ENCODE results near the gene SOX5.

SOX5 gene

GRCh38 chr12:23662966-23663365 is 286.5 kb downstream of the SOX5 start:
- DNase-seq (ENCODE audit: low read depth), result no peak
- no peak for TF ChIP-seq CTCF (IDR thresholded peaks at IDR 0.05; ENCODE audit: low read depth, low read length)
- TF ChIP-seq POLR2A (IDR thresholded peaks at IDR 0.05; ENCODE audit: extremely low read depth, insufficient read length), result no peak
- no peak overlapping the region for H3K4me3 ChIP-seq (ENCODE audit: low read depth, low read length)

GRCh38 chr12:23659131-23659530 is 290.3 kb downstream of the SOX5 start:
- H3K4me3 ChIP-seq (ENCODE audit: low read depth, low read length), result no peak overlapping the region
- DNase-seq (ENCODE audit: low read depth), result no peak
- TF ChIP-seq CTCF (IDR thresholded peaks at IDR 0.05; ENCODE audit: low read depth, low read length) (no peak), MAX (IDR thresholded peaks at IDR 0.05; ENCODE audit: low read depth, low read length) (no peak), MYC (IDR thresholded peaks at IDR 0.05; ENCODE audit: low read depth, low read length) (no peak), POLR2A (IDR thresholded peaks at IDR 0.05; ENCODE audit: extremely low read depth, insufficient read length) (no peak)

- no peak for TF ChIP-seq CTCF (IDR thresholded peaks at IDR 0.05; ENCODE audit: low read depth, low read length)
- TF ChIP-seq MAX (IDR thresholded peaks at IDR 0.05; ENCODE audit: low read depth, low read length), result no peak
- TF ChIP-seq POLR2A (IDR thresholded peaks at IDR 0.05; ENCODE audit: extremely low read depth, insufficient read length), result no peak
- no peak for TF ChIP-seq MYC (IDR thresholded peaks at IDR 0.05; ENCODE audit: low read depth, low read length)
- DNase-seq (ENCODE audit: low read depth), result no peak
- no peak overlapping the region for H3K4me3 ChIP-seq (ENCODE audit: low read depth, low read length)
Observed at GRCh38 chr12:23657598-23657997, 291.9 kb downstream of the SOX5 start.

- DNase-seq (ENCODE audit: low read depth), result no peak
- H3K4me3 ChIP-seq (ENCODE audit: low read depth, low read length), result no peak overlapping the region
- no peak for TF ChIP-seq MAX (IDR thresholded peaks at IDR 0.05; ENCODE audit: low read depth, low read length)
- TF ChIP-seq CTCF (IDR thresholded peaks at IDR 0.05; ENCODE audit: low read depth, low read length), result no peak
- TF ChIP-seq MYC (IDR thresholded peaks at IDR 0.05; ENCODE audit: low read depth, low read length), result no peak
- no peak for TF ChIP-seq POLR2A (IDR thresholded peaks at IDR 0.05; ENCODE audit: extremely low read depth, insufficient read length)
Observed at GRCh38 chr12:23655884-23656283, 293.6 kb downstream of the SOX5 start.

- no peak overlapping the region for H3K4me3 ChIP-seq (ENCODE audit: low read depth, low read length)
- DNase-seq (ENCODE audit: low read depth), result no peak
- TF ChIP-seq MAX (IDR thresholded peaks at IDR 0.05; ENCODE audit: low read depth, low read length) (no peak), CTCF (IDR thresholded peaks at IDR 0.05; ENCODE audit: low read depth, low read length) (no peak), MYC (IDR thresholded peaks at IDR 0.05; ENCODE audit: low read depth, low read length) (no peak), POLR2A (IDR thresholded peaks at IDR 0.05; ENCODE audit: extremely low read depth, insufficient read length) (no peak)
Observed at GRCh38 chr12:23655112-23655511, 294.4 kb downstream of the SOX5 start.

- DNase-seq (ENCODE audit: low read depth), result no peak
- TF ChIP-seq MAX (IDR thresholded peaks at IDR 0.05; ENCODE audit: low read depth, low read length), result no peak
- TF ChIP-seq MYC (IDR thresholded peaks at IDR 0.05; ENCODE audit: low read depth, low read length), result no peak
- no peak for TF ChIP-seq CTCF (IDR thresholded peaks at IDR 0.05; ENCODE audit: low read depth, low read length)
- no peak for TF ChIP-seq POLR2A (IDR thresholded peaks at IDR 0.05; ENCODE audit: extremely low read depth, insufficient read length)
- H3K4me3 ChIP-seq (ENCODE audit: low read depth, low read length), result no peak overlapping the region
Observed at GRCh38 chr12:23648546-23648945, 300.9 kb downstream of the SOX5 start.

Measured in NB4 (cell line).